LNCaP clone FGC (cell line): ENCODE results near the gene OASL.

ENCODE experiments used
- DNase-seq: peaks from one replicate; pipeline ENCODE4 v3.0.0-alpha.2; 2011; ENCODE audit warnings: low read depth
- H3K4me3 ChIP-seq: 2 replicates; pipeline ENCODE4 v1.5.1; 2011; ENCODE audit warnings: mild to moderate bottlenecking, low read depth, low read length, control low read depth
- TF ChIP-seq, protein P1 (sequence below): IDR thresholded peaks from 2 replicates; pipeline ENCODE4 v1.5.1; 2012; ENCODE audit warnings: mild to moderate bottlenecking; ENCODE audit not compliant: control insufficient read depth, insufficient read depth; ENCODE audit errors: extremely low read depth

Gene OASL

GRCh38 chr12:120996133-120996746, 42.8 kb downstream of the OASL start:
- TF ChIP-seq, protein P1, sequence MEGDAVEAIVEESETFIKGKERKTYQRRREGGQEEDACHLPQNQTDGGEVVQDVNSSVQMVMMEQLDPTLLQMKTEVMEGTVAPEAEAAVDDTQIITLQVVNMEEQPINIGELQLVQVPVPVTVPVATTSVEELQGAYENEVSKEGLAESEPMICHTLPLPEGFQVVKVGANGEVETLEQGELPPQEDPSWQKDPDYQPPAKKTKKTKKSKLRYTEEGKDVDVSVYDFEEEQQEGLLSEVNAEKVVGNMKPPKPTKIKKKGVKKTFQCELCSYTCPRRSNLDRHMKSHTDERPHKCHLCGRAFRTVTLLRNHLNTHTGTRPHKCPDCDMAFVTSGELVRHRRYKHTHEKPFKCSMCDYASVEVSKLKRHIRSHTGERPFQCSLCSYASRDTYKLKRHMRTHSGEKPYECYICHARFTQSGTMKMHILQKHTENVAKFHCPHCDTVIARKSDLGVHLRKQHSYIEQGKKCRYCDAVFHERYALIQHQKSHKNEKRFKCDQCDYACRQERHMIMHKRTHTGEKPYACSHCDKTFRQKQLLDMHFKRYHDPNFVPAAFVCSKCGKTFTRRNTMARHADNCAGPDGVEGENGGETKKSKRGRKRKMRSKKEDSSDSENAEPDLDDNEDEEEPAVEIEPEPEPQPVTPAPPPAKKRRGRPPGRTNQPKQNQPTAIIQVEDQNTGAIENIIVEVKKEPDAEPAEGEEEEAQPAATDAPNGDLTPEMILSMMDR = no peak
- DNase-seq = no peak
- no peak overlapping the region for H3K4me3 ChIP-seq

DNA sequence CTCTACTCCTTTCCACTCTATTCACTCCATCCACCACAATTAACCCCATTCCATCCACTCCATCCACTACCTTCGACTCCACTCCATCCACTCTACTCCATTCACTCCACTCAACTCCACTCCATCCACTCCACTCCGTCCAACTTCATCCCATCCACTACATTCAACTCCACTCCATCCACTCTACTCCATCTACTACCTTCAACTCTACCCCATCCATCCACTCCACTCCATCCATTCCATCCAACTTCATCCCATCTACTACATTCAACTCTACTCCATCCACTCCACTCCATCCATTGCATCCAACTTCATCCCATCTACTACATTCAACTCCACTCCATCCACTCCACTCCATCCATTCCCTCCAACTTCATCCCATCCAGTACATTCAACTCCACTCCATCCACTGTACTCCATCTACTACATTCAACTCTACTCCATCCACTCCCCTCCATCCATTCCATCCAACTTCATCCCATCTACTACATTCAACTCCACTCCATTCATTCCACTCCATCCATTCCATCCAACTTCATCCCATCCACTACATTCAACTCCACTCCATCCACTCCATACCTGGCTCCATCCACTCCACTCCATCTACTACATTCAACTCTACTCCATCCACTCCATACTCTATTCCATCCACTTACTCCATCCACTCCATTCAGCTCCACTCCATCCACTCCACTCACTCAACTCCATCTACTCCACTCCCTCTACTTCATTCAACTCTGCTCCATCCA, 44.3 kb downstream of the OASL start:
- TF ChIP-seq, protein P1 = no peak
- no peak overlapping the region for H3K4me3 ChIP-seq

GRCh38 chr12:120994059-120994458, 45.0 kb downstream of the OASL start:
- TF ChIP-seq, protein P1 = no peak

More for the DNA sequence above, 44.3 kb downstream of the OASL start:
- DNase-seq = no peak

GRCh38 chr12:120993496-120993895, 45.5 kb downstream of the OASL start:
- DNase-seq = no peak
- no peak overlapping the region for H3K4me3 ChIP-seq
- TF ChIP-seq, protein P1 = no peak

More at GRCh38 chr12:120994059-120994458, 45.0 kb downstream of the OASL start:
- H3K4me3 ChIP-seq = no peak overlapping the region
- no peak for DNase-seq

DNA sequence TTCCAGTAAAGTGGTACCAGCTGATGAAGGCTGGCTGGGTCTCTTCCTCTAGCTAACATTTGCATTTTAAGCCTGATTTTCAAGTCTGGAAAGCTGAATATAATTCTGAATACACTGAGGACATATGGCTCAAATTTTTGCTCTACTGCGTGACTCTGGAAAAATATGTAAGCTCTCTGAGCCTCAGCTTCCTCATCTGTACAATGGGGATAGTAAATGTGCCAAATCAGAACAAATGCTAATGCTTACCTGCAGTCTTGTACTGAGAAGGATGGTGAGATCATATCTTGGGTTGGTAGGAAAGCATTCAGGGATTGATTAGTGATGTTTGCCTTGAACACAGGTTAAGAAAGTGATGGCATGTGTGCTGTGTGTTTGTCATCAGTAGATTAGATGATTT, 46.1 kb downstream of the OASL start:
- no peak for DNase-seq
- H3K4me3 ChIP-seq = no peak overlapping the region
- TF ChIP-seq, protein P1 = no peak

DNA sequence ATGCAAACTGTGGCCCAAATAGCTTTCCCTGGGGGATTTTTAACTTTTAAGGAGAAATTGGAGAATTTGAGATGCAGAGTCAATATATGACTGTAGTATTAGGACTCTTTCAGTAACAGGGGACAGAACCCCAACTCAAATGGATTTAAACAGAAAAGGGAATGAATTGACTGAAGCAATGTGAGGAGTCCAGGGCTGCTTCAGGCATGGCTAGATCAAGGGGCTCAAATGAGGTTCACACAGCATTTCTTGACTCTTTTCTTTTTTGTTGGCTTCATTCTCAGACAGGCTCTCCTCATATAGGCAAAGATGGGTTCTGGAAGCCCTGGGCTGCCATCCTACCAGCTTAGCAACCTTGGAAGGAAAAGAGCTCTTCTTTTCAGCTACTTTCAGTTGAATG, 47.1 kb downstream of the OASL start:
- TF ChIP-seq, protein P1 = no peak
- DNase-seq = no peak
- H3K4me3 ChIP-seq = no peak overlapping the region
